ENCODE results near the gene ZNF280C. TPM values are rescaled to one million over a fixed set of nuclear protein-coding genes. Genes with fewer than 3 reads are reported as not detected.
A peak's percentile ranks its signal among the peaks of the same experiment; 100 is the strongest.
"Not testable (repeated sequence)": the region's sequence is repeated elsewhere in the genome, so short reads cannot be mapped to it uniquely, and the experiment has no call there.

The ZNF280C gene
- total RNA-seq, 1 experiment from 2014 or later = 6.6 TPM

GRCh38 chrX:130246084-130246483 lies 22.6 kb downstream of the ZNF280C start:
- no peak overlapping the region for H3K4me3 Mint-ChIP-seq (ENCODE audit: unreplicated experiment)
- no peaks in the 10 kb centered on the region for H3K9me3 Mint-ChIP-seq (ENCODE audit: unreplicated experiment)
- BruUV-seq (replicated peaks) = no TSS peak
- peaks cover 35% of the 10 kb centered on the region for H3K27me3 Mint-ChIP-seq (ENCODE audit: insufficient read depth, unreplicated experiment)
- H3K4me1 Mint-ChIP-seq (ENCODE audit: insufficient read depth, unreplicated experiment) = no peaks in the 10 kb centered on the region
- intact Hi-C loops (cut with micrococcal nuclease) = no loop called here
- no peak for TF ChIP-seq CTCF (IDR thresholded peaks at IDR 0.05; ENCODE audit: unreplicated experiment)
- POLR2A ChIA-PET = no interaction called here
- H3K36me3 Mint-ChIP-seq (ENCODE audit: insufficient read depth, unreplicated experiment) = peaks cover 29% of the 10 kb centered on the region
- DNase-seq (ENCODE audit: unreplicated experiment) = no peak
- no peak overlapping the region for H3K27ac Mint-ChIP-seq (ENCODE audit: low read depth, unreplicated experiment)
- CTCF ChIA-PET = interaction anchor here (0.6 kb wide), 1 partner anchor 1232 kb away, joined by 3 read pairs; no protein-coding TSS in a partner anchor

GRCh38 chrX:130245441-130245840 lies 23.3 kb downstream of the ZNF280C start:
- no peak for TF ChIP-seq CTCF (IDR thresholded peaks at IDR 0.05; ENCODE audit: unreplicated experiment)
- Mint-ChIP-seq H3K36me3 (ENCODE audit: insufficient read depth, unreplicated experiment) (peaks cover 27% of the 10 kb centered on the region), H3K4me3 (ENCODE audit: unreplicated experiment) (no peak overlapping the region), H3K27ac (ENCODE audit: low read depth, unreplicated experiment) (no peak overlapping the region), H3K27me3 (ENCODE audit: insufficient read depth, unreplicated experiment) (peaks cover 33% of the 10 kb centered on the region), H3K9me3 (ENCODE audit: unreplicated experiment) (no peaks in the 10 kb centered on the region), H3K4me1 (ENCODE audit: insufficient read depth, unreplicated experiment) (no peaks in the 10 kb centered on the region)
- ChIA-PET CTCF (interaction anchor here (0.6 kb wide), 1 partner anchor 1233 kb away, joined by 3 read pairs; no protein-coding TSS in a partner anchor), POLR2A (no interaction called here)
- intact Hi-C loops (cut with micrococcal nuclease) = no loop called here
- DNase-seq (ENCODE audit: unreplicated experiment) = no peak
- BruUV-seq (replicated peaks) = no TSS peak

GRCh38 chrX:130231184-130231583 lies 37.5 kb downstream of the ZNF280C start:
- BruUV-seq (replicated peaks); intact Hi-C loops (cut with micrococcal nuclease); DNase-seq (ENCODE audit: unreplicated experiment); H3K4me3 Mint-ChIP-seq (ENCODE audit: unreplicated experiment); H3K9me3 Mint-ChIP-seq (ENCODE audit: unreplicated experiment); H3K4me1 Mint-ChIP-seq (ENCODE audit: insufficient read depth, unreplicated experiment); POLR2A ChIA-PET; H3K27ac Mint-ChIP-seq (ENCODE audit: low read depth, unreplicated experiment): not testable (repeated sequence)
- CTCF ChIA-PET = interaction anchor here (0.6 kb wide), 2 partner anchors 75 to 201 kb away, joined by 4 to 5 read pairs; no protein-coding TSS in a partner anchor
- H3K27me3 Mint-ChIP-seq (ENCODE audit: insufficient read depth, unreplicated experiment) = peaks cover 40% of the 10 kb centered on the region
- H3K36me3 Mint-ChIP-seq (ENCODE audit: insufficient read depth, unreplicated experiment) = peaks cover 43% of the 10 kb centered on the region

- POLR2A ChIA-PET = no interaction called here
- no peak overlapping the region for H3K4me3 Mint-ChIP-seq (ENCODE audit: unreplicated experiment)
- no peak for TF ChIP-seq CTCF (IDR thresholded peaks at IDR 0.05; ENCODE audit: unreplicated experiment)
- no peak for DNase-seq (ENCODE audit: unreplicated experiment)
- peaks cover 47% of the 10 kb centered on the region for H3K36me3 Mint-ChIP-seq (ENCODE audit: insufficient read depth, unreplicated experiment)
- H3K27me3 Mint-ChIP-seq (ENCODE audit: insufficient read depth, unreplicated experiment) = peaks cover 22% of the 10 kb centered on the region
- no TSS peak for BruUV-seq (replicated peaks)
- H3K27ac Mint-ChIP-seq (ENCODE audit: low read depth, unreplicated experiment) = no peak overlapping the region
- CTCF ChIA-PET = no interaction called here
- H3K9me3 Mint-ChIP-seq (ENCODE audit: unreplicated experiment) = no peaks in the 10 kb centered on the region
- intact Hi-C loops (cut with micrococcal nuclease) = no loop called here
- no peaks in the 10 kb centered on the region for H3K4me1 Mint-ChIP-seq (ENCODE audit: insufficient read depth, unreplicated experiment)
Measured at GRCh38 chrX:130228871-130229270, 39.8 kb downstream of the ZNF280C start.

- no TSS peak for BruUV-seq (replicated peaks)
- Mint-ChIP-seq H3K4me3 (ENCODE audit: unreplicated experiment) (no peak overlapping the region), H3K27ac (ENCODE audit: low read depth, unreplicated experiment) (no peak overlapping the region), H3K9me3 (ENCODE audit: unreplicated experiment) (no peaks in the 10 kb centered on the region), H3K36me3 (ENCODE audit: insufficient read depth, unreplicated experiment) (peaks cover 45% of the 10 kb centered on the region), H3K4me1 (ENCODE audit: insufficient read depth, unreplicated experiment) (no peaks in the 10 kb centered on the region), H3K27me3 (ENCODE audit: insufficient read depth, unreplicated experiment) (peaks cover 32% of the 10 kb centered on the region)
- ChIA-PET CTCF (interaction anchor here (0.6 to 1.4 kb wide), 5 partner anchors 10 to 589 kb away, joined by 3 to 4 read pairs (median 3); no protein-coding TSS in a partner anchor), POLR2A (interaction anchor here (0.6 kb wide), 1 partner anchor 1569 kb away, joined by 3 read pairs; no protein-coding TSS in a partner anchor)
- TF ChIP-seq CTCF (IDR thresholded peaks at IDR 0.05; ENCODE audit: unreplicated experiment) = no peak
- intact Hi-C loops (cut with micrococcal nuclease) = no loop called here
- DNase-seq (ENCODE audit: unreplicated experiment) = peak; percentile 28
Measured at GRCh38 chrX:130224810-130225209, 43.9 kb downstream of the ZNF280C start.

Measured in MCF 10A (cell line).